Endothelial cell of umbilical vein (primary cell): Measurements from ENCODE around the gene PMAIP1. TPM values are rescaled to one million over a fixed set of nuclear protein-coding genes. Genes with fewer than 3 reads are reported as not detected.

Experiments used
- BruUV-seq: library from RNA; stranded (reverse); fragments of 400-500 nt; replicated peaks from 2 replicates; lab custom pipeline; 2021; lab: Mats Ljungman, UMichigan
- CTCF ChIA-PET: fragments of 300-600, 350-600 bp; sonication (Branson Sonifier 250); formaldehyde crosslinking; loops from one replicate; lab custom pipeline; 2021; ENCODE audit warnings: antibody characterized with exemption, inconsistent platforms; lab: Charles Lee
- POLR2A ChIA-PET: fragments of 300-600, 350-600 bp; sonication (Branson Sonifier 250); formaldehyde crosslinking; loops from one replicate; lab custom pipeline; 2021; ENCODE audit warnings: antibody characterized with exemption, inconsistent platforms; lab: Charles Lee
- DNase-seq: peaks from one replicate; pipeline ENCODE4 v3.0.0-alpha.2; 2011; ENCODE audit warnings: low read depth, low spot score
- FAIRE-seq: peaks from 2 replicates; lab custom pipeline; 2011; peaks lifted over from hg19 to GRCh38; lab: Jason Lieb, UNC
- H2AFZ ChIP-seq: 2 replicates; pipeline ENCODE4 v1.6.0; 2012; ENCODE audit warnings: low read depth, low read length, control low read depth, inconsistent platforms
- H3K27ac ChIP-seq: 2 replicates; pipeline ENCODE4 v1.5.1; 2011; ENCODE audit warnings: low read depth, mild to moderate bottlenecking, control low read depth, low read length, moderate library complexity; ENCODE audit not compliant: insufficient read depth
- H3K27me3 ChIP-seq, 2 experiments: 2 replicates each; pipeline versions ENCODE4 v1.6.0 to v1.6.1; 2011; ENCODE audit warnings: low read length in 2 of 2, mixed read lengths in 1 of 2; ENCODE audit not compliant: control insufficient read depth in 2 of 2, insufficient read depth in 2 of 2
- H3K36me3 ChIP-seq, 2 experiments: 2 replicates in 1 of 2; 3 replicates in 1 of 2; pipeline ENCODE4 v1.5.1; 2011; ENCODE audit warnings: low read length in 2 of 2, mild to moderate bottlenecking in 1 of 2, moderate library complexity in 1 of 2; ENCODE audit not compliant: control insufficient read depth in 2 of 2, insufficient read depth in 2 of 2; ENCODE audit errors: extremely low read depth in 1 of 2
- H3K4me1 ChIP-seq: 3 replicates; pipeline ENCODE4 v1.5.1; 2011; ENCODE audit warnings: mild to moderate bottlenecking, low read length; ENCODE audit not compliant: control insufficient read depth, insufficient read depth; ENCODE audit errors: extremely low read depth
- H3K4me2 ChIP-seq: 2 replicates; pipeline ENCODE4 v1.6.1; 2011; ENCODE audit warnings: low read length, control low read depth, mixed read lengths; ENCODE audit not compliant: insufficient read depth
- H3K4me3 ChIP-seq, 3 experiments: fragments of 200-600 bp in 1 of 3; sonication (generic), shearing (Covaris generic) in 1 of 3; replicated peaks in 1 of 3; 2 replicates each; pipeline ENCODE4 v1.5.1; 2011 to 2016; ENCODE audit warnings: control low read depth in 3 of 3, low read length in 3 of 3, mild to moderate bottlenecking in 2 of 3, inconsistent platforms in 1 of 3, low read depth in 1 of 3, moderate library complexity in 1 of 3; ENCODE audit not compliant: insufficient read depth in 1 of 3
- H3K79me2 ChIP-seq: 2 replicates; pipeline ENCODE4 v1.6.0; 2012; ENCODE audit warnings: low read length, inconsistent platforms; ENCODE audit not compliant: control insufficient read depth, insufficient read depth
- H3K9ac ChIP-seq: replicated peaks from 2 replicates; pipeline ENCODE3; 2011; ENCODE audit warnings: low read length, control low read depth; ENCODE audit not compliant: insufficient read depth; ENCODE audit errors: extremely low read depth
- H3K9me1 ChIP-seq: replicated peaks from 3 replicates; pipeline ENCODE4 v1.6.0; 2011; ENCODE audit warnings: mild to moderate bottlenecking, low read length; ENCODE audit not compliant: control insufficient read depth, insufficient read depth; ENCODE audit errors: extremely low read depth
- H3K9me3 ChIP-seq: replicated peaks from 2 replicates; pipeline ENCODE4 v1.5.1; 2012; ENCODE audit warnings: low read length, inconsistent platforms; ENCODE audit not compliant: control insufficient read depth, insufficient read depth
- H4K20me1 ChIP-seq: replicated peaks from 2 replicates; pipeline ENCODE3; 2011; ENCODE audit warnings: mild to moderate bottlenecking, low read length; ENCODE audit not compliant: control insufficient read depth, insufficient read depth; ENCODE audit errors: extremely low read depth
- EZH2 ChIP-seq: IDR thresholded peaks from 2 replicates; pipeline ENCODE4 v1.6.1; 2012; ENCODE audit warnings: borderline replicate concordance, low read depth, mild to moderate bottlenecking, moderate library complexity, low read length, inconsistent platforms; ENCODE audit not compliant: severe bottlenecking
- FOS ChIP-seq: IDR thresholded peaks from 2 replicates; pipeline ENCODE4 v1.6.1; 2011; ENCODE audit warnings: mild to moderate bottlenecking, low read length, moderate library complexity, borderline replicate concordance; ENCODE audit not compliant: insufficient read depth
- GATA2 ChIP-seq: IDR thresholded peaks from 2 replicates; pipeline ENCODE4 v1.7.0; 2011; ENCODE audit warnings: low read depth, mild to moderate bottlenecking, moderate library complexity, mixed read lengths, low read length; ENCODE audit not compliant: insufficient read length, insufficient read depth
- JUN ChIP-seq: IDR thresholded peaks from 2 replicates; pipeline ENCODE4 v1.6.1; 2011; ENCODE audit warnings: borderline replicate concordance, low read depth; ENCODE audit not compliant: insufficient read length, insufficient read depth
- MAX ChIP-seq: IDR thresholded peaks from 2 replicates; pipeline ENCODE4 v1.6.1; 2011; ENCODE audit not compliant: insufficient read depth, insufficient read length
- MYC ChIP-seq: IDR thresholded peaks from one replicate; pipeline ENCODE4 v1.6.1; 2011; ENCODE audit warnings: mild to moderate bottlenecking, low read depth, low read length
- POLR2A ChIP-seq: IDR thresholded peaks from 2 replicates; pipeline ENCODE4 v1.6.1; 2012; ENCODE audit warnings: low read depth, mild to moderate bottlenecking, control low read depth, low read length
- POLR2AphosphoS5 ChIP-seq: IDR thresholded peaks from 2 replicates; pipeline ENCODE4 v1.6.1; 2012; ENCODE audit warnings: low read depth, mild to moderate bottlenecking, control low read depth, low read length, moderate library complexity; ENCODE audit not compliant: insufficient read depth
- dilution Hi-C: fragments of 300-500 bp; cut with MboI; formaldehyde crosslinking; loops from one replicate; pipeline ENCODE4 v1.15.0; 2019; ENCODE audit warnings: low sequenced_read_pairs; ENCODE audit not compliant: extremely low pct_ligation_motif_present
- intact Hi-C: fragments of 100-400 bp; cut with micrococcal nuclease; formaldehyde crosslinking; loops from one replicate; pipeline ENCODE4 v1.10.0; 2022
- polyA plus RNA-seq, 4 experiments: library from polyadenylated mRNA; depleted of rRNA in 3 of 4; stranded (reverse) in 3 of 4; unstranded in 1 of 4; fragments of >200 nt; gene quantifications; 2 replicates each; pipeline versions ENCODE4 v1.2.1 to v1.2.3, GENCODE V29; 2011 to 2012; ENCODE audit warnings: missing spikeins in 1 of 4
- total RNA-seq: library from RNA; stranded (reverse); gene quantifications from 2 replicates; pipeline ENCODE4 v1.2.3, GENCODE V29; 2021
- TF ChIP-seq, protein P1 (sequence below), 2 donors: IDR thresholded peaks; 1 replicate in 1 of 2; 2 replicates in 1 of 2; pipeline ENCODE4 v1.5.1; 2011; ENCODE audit warnings: low read length in 2 of 2, mild to moderate bottlenecking in 2 of 2, moderate library complexity in 2 of 2, control low read depth in 1 of 2, inconsistent platforms in 1 of 2, low read depth in 1 of 2; ENCODE audit not compliant: insufficient read depth in 1 of 2; ENCODE audit errors: extremely low read depth in 1 of 2

Gene PMAIP1
- total and polyA plus RNA-seq, 2 donors (not counting 3 experiments of a cell fraction or from before 2014, with no cell fraction given), result 7.6 to 11.9 TPM

DNA sequence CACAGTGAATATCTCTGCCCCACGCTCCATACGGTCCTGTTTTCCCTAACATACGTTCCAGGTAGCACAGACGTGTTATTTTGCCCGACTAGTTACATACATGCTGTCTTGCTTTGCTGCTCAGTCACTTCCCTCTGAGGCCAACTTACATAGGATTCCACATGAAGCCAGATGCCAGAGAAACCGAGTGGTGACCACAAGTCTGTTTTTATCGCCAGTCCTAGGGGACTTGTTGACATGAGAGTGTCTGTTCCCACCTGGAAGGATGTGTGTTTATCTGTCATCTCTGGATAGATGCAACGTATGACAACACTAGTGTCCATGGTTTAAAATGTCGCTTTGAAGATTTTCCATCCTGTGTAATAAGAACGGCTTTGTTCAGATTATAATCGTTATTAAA lies 32.6 kb downstream of the PMAIP1 start:
- POLR2A ChIA-PET, result no interaction called here
- TF ChIP-seq POLR2AphosphoS5 (no peak), GATA2 (no peak)
- TF ChIP-seq, protein P1, sequence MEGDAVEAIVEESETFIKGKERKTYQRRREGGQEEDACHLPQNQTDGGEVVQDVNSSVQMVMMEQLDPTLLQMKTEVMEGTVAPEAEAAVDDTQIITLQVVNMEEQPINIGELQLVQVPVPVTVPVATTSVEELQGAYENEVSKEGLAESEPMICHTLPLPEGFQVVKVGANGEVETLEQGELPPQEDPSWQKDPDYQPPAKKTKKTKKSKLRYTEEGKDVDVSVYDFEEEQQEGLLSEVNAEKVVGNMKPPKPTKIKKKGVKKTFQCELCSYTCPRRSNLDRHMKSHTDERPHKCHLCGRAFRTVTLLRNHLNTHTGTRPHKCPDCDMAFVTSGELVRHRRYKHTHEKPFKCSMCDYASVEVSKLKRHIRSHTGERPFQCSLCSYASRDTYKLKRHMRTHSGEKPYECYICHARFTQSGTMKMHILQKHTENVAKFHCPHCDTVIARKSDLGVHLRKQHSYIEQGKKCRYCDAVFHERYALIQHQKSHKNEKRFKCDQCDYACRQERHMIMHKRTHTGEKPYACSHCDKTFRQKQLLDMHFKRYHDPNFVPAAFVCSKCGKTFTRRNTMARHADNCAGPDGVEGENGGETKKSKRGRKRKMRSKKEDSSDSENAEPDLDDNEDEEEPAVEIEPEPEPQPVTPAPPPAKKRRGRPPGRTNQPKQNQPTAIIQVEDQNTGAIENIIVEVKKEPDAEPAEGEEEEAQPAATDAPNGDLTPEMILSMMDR (IDR thresholded peaks at IDR 0.05; ENCODE audit: extremely low read depth in 1 of 2, insufficient read depth in 1 of 2, low read depth in 1 of 2, low read length in 2 of 2), result no peak
- Histone ChIP-seq H3K9me1 (no peaks in the 10 kb centered on the region), H3K4me3 (no peak overlapping the region), H3K36me3 (no peaks in the 10 kb centered on the region), H2AFZ (no peak overlapping the region), H3K4me2 (no peak overlapping the region), H3K27me3 (peaks cover 0 to 2% of the 10 kb centered on the region in 2 experiments), H3K9me3 (no peaks in the 10 kb centered on the region), H3K79me2 (no peaks in the 10 kb centered on the region), H3K9ac (no peak overlapping the region), H3K4me1 (no peaks in the 10 kb centered on the region), H3K27ac (no peak overlapping the region), H4K20me1 (no peaks in the 10 kb centered on the region)
- intact Hi-C loops (no loop called here), dilution Hi-C loops (no loop called here)
- FAIRE-seq, result no peak
- no peak for DNase-seq
- BruUV-seq, result no TSS peak
- CTCF ChIA-PET, result interaction anchor here (1.0 to 2.7 kb wide), 4 partner anchors 9 to 236 kb away, joined by 3 to 10 read pairs (median 4); partner anchors contain the start of gene CCBE1

- no peak overlapping the region for H3K4me2 ChIP-seq
- FAIRE-seq (no peak), DNase-seq (no peak)
- intact Hi-C loops, result loop anchor here (5.0 kb wide), 1 partner anchor 719 kb away; no protein-coding TSS in a partner anchor
- H3K9me1 ChIP-seq, result no peaks in the 10 kb centered on the region
- BruUV-seq, result no TSS peak
- no peaks in the 10 kb centered on the region for H4K20me1 ChIP-seq
- CTCF ChIA-PET, result interaction anchor here (0.6 to 1.6 kb wide), 5 partner anchors 11 to 98 kb away, joined by 3 to 8 read pairs (median 4); no protein-coding TSS in a partner anchor
- H3K79me2 ChIP-seq, result no peaks in the 10 kb centered on the region
- H3K27me3 ChIP-seq, result no peaks in the 10 kb centered on the region
- POLR2A ChIA-PET, result no interaction called here
- H3K27ac ChIP-seq, result no peak overlapping the region
- dilution Hi-C loops, result no loop called here
- no peak overlapping the region for H3K4me3 ChIP-seq
- TF ChIP-seq FOS, result no peak
- TF ChIP-seq MAX, result no peak
- TF ChIP-seq JUN, result no peak
- TF ChIP-seq MYC, result no peak
- TF ChIP-seq POLR2AphosphoS5, result no peak
- TF ChIP-seq EZH2, result no peak
- TF ChIP-seq, protein P1 (IDR thresholded peaks at IDR 0.05; ENCODE audit: extremely low read depth in 1 of 2, insufficient read depth in 1 of 2, low read depth in 1 of 2, low read length in 2 of 2), result no peak
- no peak for TF ChIP-seq POLR2A
- no peak for TF ChIP-seq GATA2
- H3K4me1 ChIP-seq, result no peaks in the 10 kb centered on the region
- H3K9ac ChIP-seq, result no peak overlapping the region
- H3K9me3 ChIP-seq, result no peaks in the 10 kb centered on the region
- H3K36me3 ChIP-seq, result no peaks in the 10 kb centered on the region
- no peak overlapping the region for H2AFZ ChIP-seq
Observed at GRCh38 chr18:59938676-59939075, 38.9 kb downstream of the PMAIP1 start.
